Measurements from ENCODE around the gene CNIH3.
"Not testable (repeated sequence)": the region's sequence is repeated elsewhere in the genome, so short reads cannot be mapped to it uniquely, and the experiment has no call there.

The CNIH3 gene

DNA sequence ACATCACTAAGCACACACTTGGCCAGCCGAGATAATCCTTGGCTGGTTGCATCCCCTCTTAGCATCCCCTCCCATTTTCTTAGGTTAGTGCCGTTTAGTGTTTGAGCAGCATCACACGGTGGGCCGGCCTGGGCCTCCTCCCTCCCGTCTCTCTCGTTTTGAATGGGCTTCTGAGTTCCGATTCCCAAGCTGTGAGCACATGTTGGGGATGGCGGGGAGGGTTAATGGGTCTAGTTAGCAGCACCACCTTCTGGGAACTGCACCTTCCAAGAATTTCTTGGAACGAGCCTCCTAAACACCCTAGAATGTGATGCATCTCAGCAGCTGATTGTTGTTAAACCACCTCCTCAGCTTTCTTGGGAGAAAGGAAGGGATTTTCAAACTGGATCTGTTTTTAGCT, 73.3 kb downstream of the CNIH3 start:
- DNase-seq (ENCODE audit: low spot score): no peak

DNA sequence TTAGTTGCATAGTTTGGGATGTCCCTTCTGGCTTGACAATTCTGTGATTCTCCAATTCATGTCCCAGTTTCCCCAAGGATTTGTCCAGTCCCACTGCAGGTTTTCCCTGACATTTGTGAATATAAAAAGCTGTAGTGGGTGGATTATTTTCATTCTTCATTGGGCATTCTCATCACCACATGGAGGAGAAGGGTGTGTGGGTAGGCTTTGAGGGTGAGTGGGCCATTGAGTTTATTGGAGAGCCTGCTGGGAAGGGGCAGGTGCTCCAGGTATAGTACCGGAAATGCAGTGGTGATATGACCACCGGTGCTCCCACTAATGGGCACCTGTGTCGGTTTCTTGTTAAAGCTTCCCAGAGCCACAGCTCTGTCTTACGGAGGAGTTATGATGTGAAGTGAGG, 74.5 kb downstream of the CNIH3 start:
- no peak for DNase-seq (ENCODE audit: low spot score)

DNA sequence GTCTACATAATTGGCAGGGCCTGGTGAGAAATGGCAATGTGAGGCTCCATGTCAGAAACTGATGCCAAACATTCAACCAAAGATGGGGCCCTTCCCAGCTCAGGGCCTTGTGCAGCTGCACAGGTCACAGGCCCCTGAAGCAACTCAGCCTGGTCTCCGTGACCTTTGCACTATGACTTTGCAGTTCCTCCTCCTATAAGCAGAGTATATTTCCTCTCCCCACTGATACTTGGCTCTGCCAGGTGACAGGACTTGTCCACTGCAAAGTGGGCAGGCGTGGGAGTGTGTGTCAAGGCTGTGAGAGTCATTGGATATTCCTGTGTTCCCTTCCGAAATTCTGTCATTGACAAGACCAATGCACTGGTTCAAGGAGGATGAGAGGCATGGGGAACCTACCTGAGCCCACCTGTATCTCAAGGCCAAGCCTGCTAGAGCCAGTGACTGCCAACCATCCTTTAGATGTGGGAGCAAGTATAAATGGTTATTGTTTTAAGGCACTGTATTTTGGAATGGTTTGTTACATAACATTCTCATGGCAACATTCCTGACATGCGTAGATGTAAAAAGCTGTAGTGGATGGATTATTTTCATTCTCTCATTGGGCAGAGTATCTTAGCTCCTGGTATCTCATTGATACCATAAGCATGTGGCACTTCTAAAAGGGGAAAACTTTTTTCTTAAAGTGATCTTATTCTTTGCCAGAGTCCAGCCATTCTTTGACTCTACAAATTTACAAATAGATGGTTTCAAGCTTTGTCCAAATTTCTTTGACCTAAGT, 75.2 kb downstream of the CNIH3 start:
- no peak for DNase-seq (ENCODE audit: low spot score)

DNA sequence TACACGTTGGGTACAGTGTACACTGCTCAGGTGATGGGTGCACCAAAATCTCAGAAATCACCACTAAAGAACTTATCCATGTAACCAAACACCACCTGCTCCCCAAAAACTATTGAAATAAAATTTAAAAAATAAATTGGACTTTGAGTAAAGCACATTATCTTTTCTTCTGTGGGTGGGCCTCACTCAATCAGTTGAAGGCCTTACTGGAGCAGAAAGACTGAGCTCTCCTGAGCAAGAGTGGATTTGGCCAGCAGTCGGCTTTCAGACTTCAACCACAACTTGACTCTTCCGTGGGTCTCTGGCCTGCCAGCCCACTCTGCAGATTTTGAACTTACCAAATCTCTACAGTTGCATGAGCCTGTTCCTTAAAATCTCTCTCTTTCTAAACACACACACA, 78.9 kb downstream of the CNIH3 start:
- no peak for DNase-seq (ENCODE audit: low spot score)

DNA sequence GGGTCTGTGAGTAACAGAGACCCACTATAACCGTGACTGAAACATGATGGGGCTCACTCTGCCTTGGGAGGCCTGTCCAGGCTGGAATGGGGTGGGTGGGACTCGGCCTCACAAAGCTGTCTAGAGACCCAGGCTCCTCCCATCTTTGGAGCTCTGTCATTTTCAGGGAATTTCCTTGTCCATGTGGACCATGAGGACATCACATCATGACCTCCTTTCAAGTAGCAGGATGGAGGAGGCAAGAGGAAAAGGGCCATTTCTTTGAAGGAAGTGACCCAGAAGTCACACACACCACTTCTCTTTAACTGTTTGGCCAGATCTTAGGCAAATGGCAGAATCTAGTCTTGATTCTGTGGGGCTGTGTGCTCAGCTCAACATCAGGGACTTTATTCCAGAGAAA, 79.9 kb downstream of the CNIH3 start:
- no peak for DNase-seq (ENCODE audit: low spot score)

DNA sequence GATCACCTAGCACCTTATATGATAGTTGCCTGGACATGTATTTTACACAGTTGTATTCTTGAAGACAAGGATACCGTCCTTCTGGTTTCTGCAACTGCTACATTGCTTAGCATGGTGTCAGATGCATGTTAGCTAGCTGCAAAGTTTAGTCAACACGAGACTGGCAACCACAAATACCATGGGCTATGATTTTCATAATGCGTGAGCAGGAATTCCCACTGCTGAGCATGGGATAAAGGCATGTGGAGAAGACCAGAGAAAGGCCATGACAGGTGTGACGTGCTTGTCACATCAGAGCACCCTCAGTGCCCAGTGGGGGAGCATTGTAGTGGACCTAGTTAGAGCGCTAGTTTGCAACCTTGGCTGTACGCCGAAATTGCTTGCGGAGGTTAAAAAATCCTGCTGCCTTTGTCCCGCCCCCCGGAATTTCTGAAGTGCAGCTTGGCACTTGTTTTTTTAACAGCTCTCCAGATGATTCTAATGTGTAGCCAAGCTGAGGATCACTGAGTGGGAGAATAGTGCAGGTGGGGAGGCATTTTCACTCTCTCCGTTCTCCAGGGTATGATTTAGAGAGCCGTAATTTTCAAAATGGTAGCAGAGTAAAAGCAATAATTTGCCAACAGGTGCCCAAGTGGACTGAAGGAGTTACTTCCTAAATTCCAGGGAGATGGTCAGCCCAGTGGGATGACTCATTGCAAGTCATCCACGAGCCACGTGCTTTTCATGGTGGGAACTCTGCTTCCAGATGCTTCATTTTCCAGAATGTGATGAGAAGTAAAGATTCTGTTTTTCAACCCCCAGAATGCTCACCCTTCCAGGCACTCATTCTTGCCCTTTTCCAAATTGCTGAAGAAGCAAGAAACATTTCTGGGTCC, 81.0 kb downstream of the CNIH3 start:
- DNase-seq (ENCODE audit: low spot score): peak; percentile 85

DNA sequence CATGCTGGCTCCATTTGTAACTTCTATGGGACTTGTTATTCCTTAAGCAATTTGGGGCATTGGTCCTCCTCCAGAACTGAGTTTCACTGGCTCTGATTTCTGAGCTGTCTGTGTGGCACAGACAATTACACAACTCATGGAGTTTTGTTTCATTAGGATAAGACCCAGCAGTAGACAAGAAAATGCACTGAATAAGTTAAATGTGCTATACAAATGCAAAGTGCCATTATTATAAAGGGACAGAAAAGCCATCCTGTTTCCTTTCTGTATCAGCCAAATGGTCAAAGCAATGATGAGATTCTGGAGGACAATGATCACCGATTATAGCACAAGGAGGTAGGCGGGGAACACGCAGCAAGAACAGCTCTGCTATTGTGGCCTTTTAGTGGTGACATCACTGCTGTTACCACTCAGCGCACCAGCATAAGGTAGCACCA, 81.9 kb downstream of the CNIH3 start:
- no peak for DNase-seq (ENCODE audit: low spot score)

DNA sequence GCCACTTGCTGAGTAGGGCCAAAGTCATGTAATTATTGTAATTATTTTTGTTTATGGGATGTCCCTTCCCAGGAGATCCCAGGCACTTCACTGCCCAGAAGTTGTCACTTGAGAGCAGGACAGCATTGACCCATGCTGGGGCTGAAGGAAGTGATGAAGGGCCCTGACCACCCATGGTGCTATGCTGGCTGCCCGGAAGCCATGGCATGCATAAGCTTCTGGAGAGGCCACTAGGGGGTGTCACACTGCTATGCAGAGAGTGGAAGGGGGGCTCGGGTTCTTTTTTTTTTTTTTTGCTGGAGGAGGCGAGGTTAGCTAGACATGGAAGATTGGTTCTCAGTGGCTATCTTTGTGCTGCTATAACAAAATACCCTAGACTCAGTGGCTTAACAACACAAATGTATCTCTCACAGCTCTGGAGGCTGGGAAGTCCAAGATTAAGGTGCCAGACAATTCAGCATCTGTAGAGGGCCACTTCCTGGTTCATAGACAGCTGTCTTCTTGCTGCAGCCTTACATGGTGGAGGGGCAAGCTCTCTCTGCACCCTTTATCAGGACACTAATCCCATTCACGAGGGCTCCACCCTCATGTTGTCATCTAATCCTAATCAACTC, 84.9 kb downstream of the CNIH3 start:
- DNase-seq (ENCODE audit: low spot score): peak; percentile 40

DNA sequence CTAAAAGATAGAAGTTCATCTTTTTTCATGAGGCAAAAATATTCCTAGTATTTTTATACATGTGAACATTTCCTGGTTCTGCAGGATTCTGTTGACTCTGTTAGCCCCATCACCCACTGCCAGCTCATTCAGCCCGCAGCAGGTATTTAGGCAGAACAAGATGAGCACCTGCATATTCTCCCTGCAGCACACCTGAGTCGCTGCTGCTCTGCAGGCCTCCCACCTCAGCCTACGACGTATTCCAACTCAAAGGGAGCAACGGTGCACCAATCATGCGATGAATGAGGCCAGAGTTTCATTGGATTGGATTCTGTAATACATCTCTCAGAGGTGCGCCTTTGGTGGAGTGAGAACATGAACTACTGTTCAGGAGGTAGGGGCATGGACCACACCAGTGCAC, 87.6 kb downstream of the CNIH3 start:
- DNase-seq (ENCODE audit: low spot score): no peak

DNA sequence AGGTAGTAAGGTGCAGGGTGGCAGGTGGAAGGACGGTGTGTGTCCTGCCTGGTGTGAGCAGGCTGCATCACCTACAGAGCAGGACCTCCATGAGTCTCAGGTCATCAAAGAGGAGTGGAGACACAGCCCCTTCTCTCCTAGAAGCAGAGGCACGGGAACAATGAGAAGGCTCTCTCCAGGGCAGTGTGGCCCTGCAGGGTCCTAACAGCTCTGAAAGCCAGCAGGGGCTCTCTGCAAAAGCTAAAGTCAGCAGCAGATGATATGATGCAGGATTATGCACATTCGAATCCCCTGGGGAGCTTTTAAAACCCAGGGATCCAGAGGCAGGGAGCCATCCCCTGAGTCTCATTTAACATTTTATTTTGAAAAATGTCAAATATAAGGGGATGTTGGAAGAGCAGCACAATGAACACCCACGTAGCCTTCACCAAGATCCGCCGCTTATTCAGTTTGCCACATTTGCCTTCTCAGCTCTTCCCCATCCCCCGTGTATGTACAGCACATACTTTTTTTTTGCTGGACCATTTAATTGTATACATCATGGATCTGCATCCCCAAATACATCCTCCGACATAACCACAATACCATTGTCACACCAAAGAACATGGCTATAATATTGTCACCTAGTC, 88.1 kb downstream of the CNIH3 start:
- DNase-seq (ENCODE audit: low spot score): no peak

DNA sequence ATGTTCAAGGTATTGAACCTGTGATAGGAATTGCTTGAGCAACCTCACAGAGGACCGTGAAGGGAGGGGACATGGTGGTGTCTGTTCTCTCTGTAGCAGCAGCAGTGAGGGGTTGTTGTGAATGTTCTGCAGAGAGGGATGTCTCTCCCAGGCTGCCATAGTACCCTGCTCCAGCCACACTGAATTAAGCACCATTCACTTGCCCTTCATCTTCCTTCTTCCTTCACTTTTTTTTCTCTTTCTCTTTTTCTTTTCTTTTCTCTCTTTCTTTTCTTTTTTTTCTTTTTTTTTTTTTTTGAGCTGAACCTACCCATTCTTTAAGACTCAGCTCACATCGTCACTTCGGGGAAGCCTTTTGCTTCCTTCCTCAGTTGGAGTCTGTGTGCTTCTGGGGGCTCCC, 89.5 kb downstream of the CNIH3 start:
- DNase-seq (ENCODE audit: low spot score): no peak

DNA sequence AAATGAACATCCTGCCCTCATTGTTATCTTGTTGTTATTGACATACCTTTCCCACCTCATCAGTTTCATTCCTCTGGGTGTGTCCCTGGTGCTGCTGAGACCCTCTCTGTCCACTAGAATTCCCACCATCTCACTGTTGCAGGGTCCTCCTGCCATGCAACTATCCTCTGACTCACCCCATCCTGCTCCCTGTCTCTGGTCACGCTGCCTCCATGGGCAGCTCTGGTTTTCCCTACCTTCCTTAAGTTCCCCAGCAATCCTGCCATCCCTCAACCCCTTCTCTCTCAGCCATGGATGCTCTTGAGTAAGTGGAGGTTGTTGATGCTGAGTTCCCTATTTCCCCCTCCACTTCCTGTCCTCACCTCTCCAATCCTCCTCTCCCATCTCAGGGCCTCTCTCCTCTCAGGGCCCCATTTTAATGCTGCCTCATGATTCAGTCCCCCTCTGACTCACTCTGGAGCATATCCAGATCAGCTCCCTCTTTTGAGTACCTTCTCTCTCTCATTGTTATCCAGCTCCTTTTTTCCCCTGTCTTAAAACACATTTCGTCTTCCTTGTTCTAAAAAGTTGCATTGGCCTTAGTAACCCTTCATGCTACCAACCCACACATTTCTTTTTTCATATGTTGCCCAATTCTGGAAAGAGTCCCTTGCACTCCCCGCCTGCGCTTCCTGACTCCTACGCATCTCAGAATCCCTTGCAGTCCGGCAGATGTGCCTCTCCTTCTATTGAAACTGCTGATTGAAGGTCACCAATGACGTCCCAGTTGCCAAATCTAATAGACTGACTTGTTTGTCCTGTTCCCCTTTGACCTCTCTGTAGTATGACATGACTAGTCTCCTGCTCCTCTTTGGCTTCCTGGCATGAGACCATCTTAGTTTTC, 92.0 kb downstream of the CNIH3 start:
- peak; percentile 74 for DNase-seq (ENCODE audit: low spot score)

DNA sequence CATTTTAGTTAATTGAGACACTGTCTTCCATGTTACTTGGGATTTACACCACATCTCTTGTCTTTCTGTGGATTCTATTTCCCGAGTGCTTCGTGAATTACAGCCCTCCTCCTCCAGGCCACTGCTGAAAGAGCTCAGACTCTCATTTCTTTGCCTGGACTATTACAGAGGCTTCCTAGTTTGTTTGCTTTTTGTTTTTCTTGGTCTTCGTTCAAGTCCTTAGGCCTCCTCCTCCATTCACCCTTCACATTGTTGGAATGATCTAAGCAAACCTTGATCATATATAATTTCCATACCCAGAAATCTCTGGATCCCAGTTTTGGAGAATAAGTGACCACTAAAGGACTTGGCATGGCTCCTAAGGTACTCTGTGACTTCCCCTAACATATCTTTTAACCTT, 94.1 kb downstream of the CNIH3 start:
- DNase-seq (ENCODE audit: low spot score): no peak

DNA sequence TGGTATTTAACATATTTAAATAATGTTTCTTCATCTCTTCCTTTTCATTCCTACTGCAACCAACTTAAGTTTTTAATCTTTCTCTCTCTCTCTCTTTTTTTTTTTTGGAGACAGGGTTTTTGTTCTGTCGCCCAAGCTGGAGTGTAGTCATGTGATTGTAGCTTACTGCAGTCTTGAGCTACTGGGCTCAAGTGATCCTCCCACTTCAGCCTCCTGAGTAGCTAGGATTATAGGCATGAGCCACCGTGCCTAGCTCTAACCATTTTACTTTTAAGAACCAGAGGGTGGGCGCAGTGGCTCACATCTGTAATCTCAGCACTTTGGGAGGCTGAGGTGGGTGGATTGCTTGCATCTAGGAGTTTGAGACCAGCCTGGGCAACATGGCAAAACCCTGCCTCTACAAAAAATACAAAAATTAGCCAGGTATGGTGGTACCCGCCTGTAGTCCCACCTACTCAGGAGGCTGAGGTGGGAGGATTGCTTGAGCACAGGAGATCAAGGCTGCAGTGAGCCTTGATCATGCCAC, 95.2 kb downstream of the CNIH3 start:
- DNase-seq (ENCODE audit: low spot score): not testable (repeated sequence)

DNA sequence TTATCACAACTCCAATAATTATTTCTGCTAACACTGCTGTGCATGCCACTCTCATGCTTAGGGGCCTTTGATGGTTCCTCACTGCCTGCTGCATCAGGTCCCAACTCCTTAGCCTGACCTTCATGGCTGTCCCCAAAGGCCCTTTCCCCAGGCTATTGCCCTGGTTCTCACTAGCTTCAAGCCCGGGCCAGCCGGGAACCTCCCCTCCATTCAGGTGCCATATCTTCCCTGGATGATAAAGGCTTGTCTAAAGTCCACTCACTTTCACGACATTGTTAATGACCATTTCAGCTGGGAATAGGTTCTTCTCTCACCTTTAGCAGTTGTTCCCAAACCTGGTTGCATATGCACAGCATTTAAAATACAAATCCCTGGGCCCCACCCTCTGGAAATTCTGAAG, 95.8 kb downstream of the CNIH3 start:
- no peak for DNase-seq (ENCODE audit: low spot score)

DNA sequence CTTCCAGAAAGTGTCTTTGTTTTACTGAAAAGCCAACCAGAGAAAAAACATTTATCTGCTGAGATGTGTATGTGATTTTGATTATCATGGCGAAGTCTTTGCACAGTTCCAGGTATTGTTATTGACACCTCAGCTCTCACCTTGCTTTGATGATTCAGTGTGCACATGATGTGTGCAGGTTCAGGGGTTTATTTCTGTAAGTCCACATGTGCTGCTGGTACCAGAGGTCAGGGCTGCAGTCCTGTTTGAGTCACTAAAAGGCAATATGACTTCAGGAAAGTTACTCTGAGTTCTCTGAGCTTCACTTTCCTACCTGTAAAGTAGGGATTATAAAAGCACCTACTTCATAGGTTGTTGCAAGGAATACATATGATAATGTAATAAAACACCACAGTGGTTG, 97.1 kb downstream of the CNIH3 start:
- DNase-seq (ENCODE audit: low spot score): no peak

DNA sequence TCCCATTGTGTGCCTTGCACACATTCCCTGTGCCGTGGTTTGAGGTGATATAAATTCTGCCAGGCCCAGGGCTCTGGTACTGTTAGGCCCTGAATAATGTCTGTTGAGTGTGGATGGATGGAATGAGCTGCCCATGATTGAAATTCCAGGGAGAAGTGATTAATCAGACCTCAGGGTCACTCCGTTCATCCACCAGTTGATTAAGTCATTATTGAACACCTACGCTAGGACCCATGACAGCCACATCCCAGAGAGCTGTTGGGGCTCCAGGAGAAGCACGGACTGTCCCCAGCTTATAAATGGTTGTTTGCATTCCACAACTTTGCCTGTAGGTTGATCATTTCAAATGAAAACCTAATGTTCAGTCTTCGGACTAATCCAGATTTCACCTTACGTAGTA, 98.4 kb downstream of the CNIH3 start:
- DNase-seq (ENCODE audit: low spot score): no peak

DNA sequence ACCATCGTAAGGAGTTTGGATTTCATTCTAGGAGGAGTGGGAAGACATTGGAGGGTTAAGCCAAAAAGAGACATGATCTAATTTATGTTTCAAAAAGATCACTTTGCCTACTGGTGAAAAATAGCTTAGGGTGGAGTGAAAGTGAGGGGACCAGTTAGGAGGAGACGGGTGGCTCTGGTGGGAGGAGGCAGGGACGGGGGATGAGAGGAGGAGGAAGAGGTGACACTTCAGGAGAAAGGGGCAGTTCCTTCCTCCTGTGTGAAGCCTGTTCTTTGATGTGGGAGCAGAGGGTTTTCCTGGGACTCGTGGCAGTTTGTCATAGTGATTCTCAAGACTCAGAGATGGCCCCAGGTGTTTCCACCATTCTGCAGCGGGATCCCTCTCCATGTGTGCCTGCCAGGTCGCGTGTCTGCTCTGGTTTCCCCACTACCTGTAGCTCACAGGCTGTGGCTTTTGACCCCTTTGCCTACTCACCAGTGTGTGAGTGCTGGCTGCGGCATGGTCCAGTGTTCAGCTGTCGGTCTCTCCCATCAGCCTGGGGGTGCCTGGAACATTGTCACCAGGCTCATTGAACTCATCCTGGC, 102.4 kb downstream of the CNIH3 start:
- DNase-seq (ENCODE audit: low spot score): no peak

DNA sequence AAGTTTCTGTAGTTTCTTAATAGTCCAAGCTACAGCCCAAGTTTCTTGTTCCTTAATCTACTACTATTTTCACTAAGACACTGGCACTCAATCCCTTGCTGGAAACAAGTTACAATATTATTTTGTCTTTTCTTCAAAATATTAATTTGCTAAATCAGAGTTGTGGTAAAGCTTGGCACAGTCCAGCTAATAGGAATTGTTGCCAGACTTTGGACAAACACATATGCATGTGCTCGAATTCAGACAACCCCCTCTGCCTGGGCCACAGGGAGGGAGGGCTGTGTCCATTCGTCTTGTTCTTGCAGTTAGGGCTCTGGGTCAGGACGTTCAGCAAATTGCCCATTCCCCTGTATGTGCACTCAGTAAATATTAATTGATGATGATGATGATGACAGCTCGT, 103.6 kb downstream of the CNIH3 start:
- DNase-seq (ENCODE audit: low spot score): no peak

DNA sequence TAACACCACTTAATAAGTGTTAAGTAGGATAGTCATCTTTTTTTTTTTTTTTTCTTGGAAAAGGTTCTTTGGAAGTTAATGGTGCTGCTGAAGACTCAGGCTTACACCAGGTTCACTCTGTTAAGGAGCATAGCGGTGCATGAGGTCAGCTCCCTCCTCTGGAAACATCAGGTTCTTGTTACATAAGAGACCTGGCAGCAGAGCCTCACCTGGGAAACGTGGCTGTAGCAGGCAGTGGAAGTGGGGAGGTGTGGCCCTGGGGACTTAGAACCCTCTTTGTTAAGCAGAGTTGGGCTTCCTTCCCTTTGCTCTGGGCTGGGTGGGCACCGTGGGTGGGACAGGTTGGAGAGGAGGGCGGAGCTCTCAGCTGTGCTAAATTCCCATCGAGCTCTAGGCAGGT, 104.1 kb downstream of the CNIH3 start:
- no peak for DNase-seq (ENCODE audit: low spot score)

DNA sequence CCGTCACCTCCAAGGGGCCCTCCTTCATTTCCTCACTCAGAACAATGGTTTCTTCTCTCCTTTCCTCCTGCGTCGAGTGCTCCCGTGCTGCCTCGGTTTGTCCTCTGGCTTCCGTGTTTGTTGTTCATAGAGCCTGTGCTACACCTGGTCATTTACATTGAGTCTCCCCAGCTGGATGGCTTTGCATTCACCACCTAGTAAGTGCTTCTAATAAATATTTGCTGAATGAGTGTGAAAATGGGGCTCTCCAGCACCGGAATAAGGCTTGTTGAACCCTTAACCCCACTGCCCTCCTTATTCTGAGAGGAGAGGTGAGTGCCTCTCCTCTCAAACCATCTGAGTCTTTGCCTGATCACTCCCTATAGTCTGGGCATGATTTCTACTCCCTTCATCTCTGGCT, 104.9 kb downstream of the CNIH3 start:
- no peak for DNase-seq (ENCODE audit: low spot score)
